ENCODE results near the gene PTBP2.

The PTBP2 gene

GRCh38 chr1:96721416-96722160 is at the start of gene PTBP2:
PTBP2 (plus strand) TSS chr1:96721784; CDS start chr1:96721865, 81 bp downstream.
- peak; percentile 79 for DNase-seq (ENCODE audit: low read depth)

GRCh38 chr1:96674915-96675314 is 46.7 kb upstream of the PTBP2 start:
- DNase-seq (ENCODE audit: low read depth), result no peak

GRCh38 chr1:96682056-96682455 is 39.5 kb upstream of the PTBP2 start:
- DNase-seq (ENCODE audit: low read depth), result no peak

GRCh38 chr1:96683931-96684330 is 37.7 kb upstream of the PTBP2 start:
- DNase-seq (ENCODE audit: low read depth), result no peak

GRCh38 chr1:96684744-96685143 is 36.8 kb upstream of the PTBP2 start:
- no peak for DNase-seq (ENCODE audit: low read depth)

- no peak for DNase-seq (ENCODE audit: low read depth)
Measured at GRCh38 chr1:96688767-96689166, 32.8 kb upstream of the PTBP2 start.

GRCh38 chr1:96695954-96696353 is 25.6 kb upstream of the PTBP2 start:
- DNase-seq (ENCODE audit: low read depth), result no peak

- DNase-seq (ENCODE audit: low read depth), result no peak
Measured at GRCh38 chr1:96698342-96698983, 23.1 kb upstream of the PTBP2 start.

GRCh38 chr1:96703186-96703585 is 18.4 kb upstream of the PTBP2 start:
- no peak for DNase-seq (ENCODE audit: low read depth)

- no peak for DNase-seq (ENCODE audit: low read depth)
Measured at GRCh38 chr1:96707023-96707422, 14.6 kb upstream of the PTBP2 start.

GRCh38 chr1:96708482-96708881 is 13.1 kb upstream of the PTBP2 start:
- DNase-seq (ENCODE audit: low read depth), result no peak

- no peak for DNase-seq (ENCODE audit: low read depth)
Measured at GRCh38 chr1:96710708-96711477, 10.7 kb upstream of the PTBP2 start.

GRCh38 chr1:96713649-96714048 is 7.9 kb upstream of the PTBP2 start:
- DNase-seq (ENCODE audit: low read depth), result no peak

GRCh38 chr1:96714881-96715280 is 6.7 kb upstream of the PTBP2 start:
- no peak for DNase-seq (ENCODE audit: low read depth)

GRCh38 chr1:96715482-96715881 is 6.1 kb upstream of the PTBP2 start:
- DNase-seq (ENCODE audit: low read depth), result no peak

- DNase-seq (ENCODE audit: low read depth), result no peak
Measured at GRCh38 chr1:96721053-96721415, 550 bp upstream of the PTBP2 start.

- DNase-seq (ENCODE audit: low read depth), result no peak
Measured at GRCh38 chr1:96722161-96722922, 758 bp downstream of the PTBP2 start.

GRCh38 chr1:96722958-96723357 is 1.4 kb downstream of the PTBP2 start:
- no peak for DNase-seq (ENCODE audit: low read depth)

- no peak for DNase-seq (ENCODE audit: low read depth)
Measured at GRCh38 chr1:96723377-96723776, 1.8 kb downstream of the PTBP2 start.

- DNase-seq (ENCODE audit: low read depth), result no peak
Measured at GRCh38 chr1:96723936-96724335, 2.4 kb downstream of the PTBP2 start.

GRCh38 chr1:96727860-96728259 is 6.3 kb downstream of the PTBP2 start:
- no peak for DNase-seq (ENCODE audit: low read depth)

- no peak for DNase-seq (ENCODE audit: low read depth)
Measured at GRCh38 chr1:96730574-96731298, 9.2 kb downstream of the PTBP2 start.
